Astrocyte (in vitro differentiated cells and primary cell): ENCODE results near the gene KCNN4. TPM values are rescaled to one million over a fixed set of nuclear protein-coding genes. Genes with fewer than 3 reads are reported as not detected.
A peak's percentile ranks its signal among the peaks of the same experiment; 100 is the strongest.

ENCODE experiments used
- DNase-seq: peaks from one replicate; pipeline ENCODE4 v3.0.0-alpha.2; 2010; ENCODE audit warnings: low read depth
- FAIRE-seq: peaks from 2 replicates; lab custom pipeline; 2011; peaks lifted over from hg19 to GRCh38; lab: Jason Lieb, UNC
- H2AFZ ChIP-seq: 2 replicates; pipeline ENCODE4 v1.6.0; 2012; ENCODE audit warnings: low read depth, low read length, inconsistent platforms
- H3K27ac ChIP-seq: 2 replicates; pipeline ENCODE4 v1.5.1; 2011; ENCODE audit warnings: low read depth, low read length, inconsistent platforms
- H3K27me3 ChIP-seq: 2 replicates; pipeline ENCODE4 v1.6.0; 2011; ENCODE audit warnings: low read length, inconsistent platforms; ENCODE audit not compliant: insufficient read depth
- H3K36me3 ChIP-seq: 2 replicates; pipeline ENCODE4 v1.5.1; 2011; ENCODE audit warnings: low read length, inconsistent platforms; ENCODE audit not compliant: insufficient read depth
- H3K4me1 ChIP-seq: 2 replicates; pipeline ENCODE4 v1.5.1; 2011; ENCODE audit warnings: low read length, inconsistent platforms; ENCODE audit not compliant: insufficient read depth
- H3K4me2 ChIP-seq: 2 replicates; pipeline ENCODE4 v1.6.0; 2012; ENCODE audit warnings: low read length, inconsistent platforms
- H3K4me3 ChIP-seq: 2 replicates; pipeline ENCODE4 v1.5.1; 2011; ENCODE audit warnings: low read depth, mild to moderate bottlenecking, low read length, inconsistent platforms; ENCODE audit not compliant: insufficient read depth
- H3K79me2 ChIP-seq: 2 replicates; pipeline ENCODE4 v1.6.0; 2012; ENCODE audit warnings: mild to moderate bottlenecking, low read length, inconsistent platforms; ENCODE audit not compliant: insufficient read depth
- H3K9ac ChIP-seq: 2 replicates; pipeline ENCODE4 v1.6.0; 2012; ENCODE audit warnings: mild to moderate bottlenecking, low read length, inconsistent platforms
- H3K9me3 ChIP-seq: 2 replicates; pipeline ENCODE4 v1.5.1; 2012; ENCODE audit warnings: low read depth, mild to moderate bottlenecking, low read length, inconsistent platforms; ENCODE audit not compliant: insufficient read depth
- H4K20me1 ChIP-seq: 2 replicates; pipeline ENCODE4 v1.6.0; 2012; ENCODE audit warnings: low read length, inconsistent platforms; ENCODE audit not compliant: insufficient read depth
- H3K27ac Mint-ChIP-seq: one replicate; pipeline ENCODE4 v1.8.0; 2021; ENCODE audit warnings: mild to moderate bottlenecking, mixed read lengths; ENCODE audit not compliant: unreplicated experiment
- H3K27me3 Mint-ChIP-seq: one replicate; pipeline ENCODE4 v1.8.0; 2021; ENCODE audit warnings: low read depth, mixed read lengths; ENCODE audit not compliant: unreplicated experiment
- H3K36me3 Mint-ChIP-seq: one replicate; pipeline ENCODE4 v1.8.0; 2021; ENCODE audit warnings: low read depth, mixed read lengths; ENCODE audit not compliant: unreplicated experiment
- H3K4me1 Mint-ChIP-seq: one replicate; pipeline ENCODE4 v1.8.0; 2021; ENCODE audit warnings: low read depth, mixed read lengths; ENCODE audit not compliant: unreplicated experiment
- H3K4me3 Mint-ChIP-seq: one replicate; pipeline ENCODE4 v1.8.0; 2021; ENCODE audit warnings: mild to moderate bottlenecking, moderate library complexity, mixed read lengths; ENCODE audit not compliant: unreplicated experiment
- H3K9me3 Mint-ChIP-seq: one replicate; pipeline ENCODE4 v1.8.0; 2021; ENCODE audit warnings: mild to moderate bottlenecking, mixed read lengths; ENCODE audit not compliant: unreplicated experiment
- CTCF ChIP-seq: IDR thresholded peaks from 2 replicates; pipeline ENCODE4 v1.5.1; 2011; ENCODE audit warnings: low read depth, mild to moderate bottlenecking, inconsistent platforms, low read length, moderate library complexity; ENCODE audit not compliant: insufficient read depth
- EZH2 ChIP-seq: IDR thresholded peaks from 2 replicates; pipeline ENCODE4 v1.6.1; 2012; ENCODE audit warnings: mild to moderate bottlenecking, low read length, inconsistent platforms; ENCODE audit not compliant: insufficient read depth
- total RNA-seq: library from RNA; stranded (reverse); gene quantifications from 2 replicates; pipeline ENCODE4 v1.2.1, GENCODE V29; 2021

KCNN4 gene
- total RNA-seq, 1 donor from 2014 or later: 3.6 TPM

GRCh38 chr19:43762814-43763213 is 18.0 kb downstream of the KCNN4 start:
- no peak overlapping the region for H2AFZ ChIP-seq

DNA sequence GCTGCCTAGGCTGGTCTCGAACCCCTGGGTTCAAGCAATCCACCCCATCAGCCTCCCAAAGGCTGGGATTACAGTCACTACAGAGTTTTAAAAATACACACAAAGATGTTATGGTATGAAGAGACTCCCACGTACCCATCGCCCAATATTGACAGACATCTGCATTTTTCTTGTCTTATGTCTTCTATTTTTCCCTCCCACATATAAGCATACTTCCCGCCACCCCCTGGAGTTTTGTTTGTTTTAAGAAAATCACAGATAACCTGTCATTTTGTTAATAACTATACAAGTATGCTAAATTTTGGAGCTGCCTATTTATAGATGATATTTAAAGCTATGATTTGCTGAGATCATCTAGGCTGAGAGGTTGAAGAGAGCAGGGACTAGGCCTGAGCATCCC is 19.8 kb downstream of the KCNN4 start:
- no peak overlapping the region for H3K4me2 ChIP-seq
- no peaks in the 10 kb centered on the region for H3K9me3 ChIP-seq
- Mint-ChIP-seq H3K9me3 (no peaks in the 10 kb centered on the region), H3K36me3 (no peaks in the 10 kb centered on the region), H3K4me1 (peaks cover 46% of the 10 kb centered on the region), H3K27me3 (no peaks in the 10 kb centered on the region), H3K4me3 (no peak overlapping the region), H3K27ac (no peak overlapping the region)
- peaks cover 62% of the 10 kb centered on the region for H3K4me1 ChIP-seq
- no peaks in the 10 kb centered on the region for H4K20me1 ChIP-seq
- peaks cover 5% of the 10 kb centered on the region for H3K79me2 ChIP-seq
- no peak for TF ChIP-seq CTCF
- TF ChIP-seq EZH2: no peak
- H3K27me3 ChIP-seq: no peaks in the 10 kb centered on the region
- FAIRE-seq (no peak), DNase-seq (no peak)
- H3K9ac ChIP-seq: no peak overlapping the region
- no peak overlapping the region for H3K4me3 ChIP-seq
- H3K27ac ChIP-seq: peak overlapping the region; percentile 59
- no peaks in the 10 kb centered on the region for H3K36me3 ChIP-seq
- no peak overlapping the region for H2AFZ ChIP-seq

More at GRCh38 chr19:43762814-43763213, 18.0 kb downstream of the KCNN4 start:
- Histone ChIP-seq H3K4me2 (no peak overlapping the region), H3K27me3 (no peaks in the 10 kb centered on the region), H3K9ac (no peak overlapping the region), H3K4me3 (no peak overlapping the region), H4K20me1 (no peaks in the 10 kb centered on the region), H3K36me3 (no peaks in the 10 kb centered on the region), H3K79me2 (no peaks in the 10 kb centered on the region), H3K27ac (no peak overlapping the region), H3K9me3 (no peaks in the 10 kb centered on the region), H3K4me1 (peaks cover 53% of the 10 kb centered on the region)
- Mint-ChIP-seq H3K9me3 (no peaks in the 10 kb centered on the region), H3K36me3 (no peaks in the 10 kb centered on the region), H3K4me3 (no peak overlapping the region), H3K27ac (no peak overlapping the region), H3K4me1 (peaks cover 40% of the 10 kb centered on the region), H3K27me3 (no peaks in the 10 kb centered on the region)
- TF ChIP-seq CTCF (no peak), EZH2 (no peak)
- FAIRE-seq (no peak), DNase-seq (no peak)

DNA sequence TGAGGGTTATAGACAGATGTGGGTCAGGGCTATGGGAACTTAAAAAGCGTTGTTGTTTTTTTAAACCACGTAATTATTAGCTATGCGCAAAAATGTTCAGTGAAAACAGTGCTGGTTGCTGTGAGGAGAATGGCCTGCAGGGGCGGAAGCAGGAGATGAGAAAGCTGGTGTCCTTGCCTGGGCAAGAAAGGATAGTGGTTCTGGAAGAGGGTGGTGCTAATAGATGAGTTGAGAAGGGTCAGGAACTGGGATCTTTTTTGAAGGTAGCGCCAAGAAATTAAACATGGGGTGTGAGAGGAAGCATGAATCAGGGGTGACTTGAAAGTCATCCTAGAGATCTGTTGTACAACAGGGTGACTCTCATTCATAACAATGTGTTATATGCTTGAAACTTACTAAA is 21.3 kb downstream of the KCNN4 start:
- H3K9ac ChIP-seq: peak overlapping the region; percentile 30
- no peak for FAIRE-seq
- peaks cover 37% of the 10 kb centered on the region for H3K4me1 Mint-ChIP-seq

More for the DNA sequence above, 21.3 kb downstream of the KCNN4 start:
- H3K79me2 ChIP-seq: peaks cover 5% of the 10 kb centered on the region
- peak overlapping the region; percentile 7 for H3K4me3 Mint-ChIP-seq
- peaks cover 55% of the 10 kb centered on the region for H3K4me1 ChIP-seq
- no peak overlapping the region for H3K27ac Mint-ChIP-seq
- no peaks in the 10 kb centered on the region for H3K27me3 Mint-ChIP-seq
- TF ChIP-seq EZH2: no peak
- TF ChIP-seq CTCF: peak; percentile 62
- no peaks in the 10 kb centered on the region for H3K27me3 ChIP-seq
- no peaks in the 10 kb centered on the region for H3K36me3 Mint-ChIP-seq
- no peak overlapping the region for H2AFZ ChIP-seq
- H3K27ac ChIP-seq: peak overlapping the region; percentile 74
- peak; percentile 65 for DNase-seq
- H3K4me2 ChIP-seq: peak overlapping the region; percentile 35
- H3K9me3 ChIP-seq: no peaks in the 10 kb centered on the region
- no peaks in the 10 kb centered on the region for H3K9me3 Mint-ChIP-seq
- no peak overlapping the region for H3K4me3 ChIP-seq
- H3K36me3 ChIP-seq: no peaks in the 10 kb centered on the region
- no peaks in the 10 kb centered on the region for H4K20me1 ChIP-seq
